SK-N-SH (cell line): ENCODE measurements around the gene SLC12A6. TPM values are rescaled to one million over a fixed set of nuclear protein-coding genes. Genes with fewer than 3 reads are reported as not detected.

Experiments
- CTCF ChIA-PET: fragments of 300-600, 350-600 bp; formaldehyde crosslinking; extraction: SDS; loops from one replicate; lab custom pipeline; 2021; lab: Yijun Ruan, JAX
- POLR2A ChIA-PET: fragments of 350-600 bp; sonication (Branson Sonifier 250); formaldehyde crosslinking; extraction: SDS; loops from one replicate; lab custom pipeline; 2020; ENCODE audit warnings: antibody characterized with exemption, inconsistent platforms; lab: Yijun Ruan, JAX
- DNase-seq: peaks from one replicate; pipeline ENCODE4 v3.0.0; 2012
- H2AFZ ChIP-seq: fragments of 200-600 bp; sonication (generic); 2 replicates; pipeline ENCODE4 v1.8.1; 2016; ENCODE audit warnings: antibody characterized with exemption, mild to moderate bottlenecking, low read depth
- H3F3A ChIP-seq: fragments of 200-600 bp; sonication (generic); replicated peaks from 2 replicates; pipeline ENCODE3; 2016; ENCODE audit warnings: antibody characterized with exemption, mild to moderate bottlenecking; ENCODE audit not compliant: insufficient read depth
- H3K27ac ChIP-seq, 2 experiments: fragments of 200-500 bp in 1 of 2; fragments of 200-600 bp in 1 of 2; sonication (Bioruptor generic) in 1 of 2; sonication (generic), shearing (Covaris generic) in 1 of 2; 2 replicates each; pipeline versions ENCODE4 v1.5.1 to v1.6.1; 2014 to 2016; ENCODE audit warnings: low read depth in 2 of 2, inconsistent platforms in 1 of 2, low read length in 1 of 2, mild to moderate bottlenecking in 1 of 2, mixed read lengths in 1 of 2
- H3K27me3 ChIP-seq: fragments of 200-600 bp; sonication (generic), shearing (Covaris generic); 2 replicates; pipeline ENCODE4 v1.6.1; 2016; ENCODE audit warnings: mixed run types; ENCODE audit not compliant: insufficient read depth
- H3K36me3 ChIP-seq, 2 experiments: fragments of 200-500 bp in 1 of 2; fragments of 200-600 bp in 1 of 2; sonication (Bioruptor generic) in 1 of 2; sonication (generic) in 1 of 2; replicated peaks in 1 of 2; 2 replicates each; pipeline versions ENCODE3 to v1.5.1; 2014 to 2016; ENCODE audit warnings: low read length in 1 of 2, mild to moderate bottlenecking in 1 of 2; ENCODE audit not compliant: insufficient read depth in 2 of 2, control insufficient read depth in 1 of 2
- H3K4me1 ChIP-seq, 2 experiments: fragments of 200-500 bp in 1 of 2; fragments of 200-600 bp in 1 of 2; sonication (Bioruptor generic) in 1 of 2; sonication (generic), shearing (Covaris generic) in 1 of 2; 2 replicates each; pipeline versions ENCODE4 v1.5.1 to v1.6.1; 2014 to 2016; ENCODE audit warnings: low read depth in 1 of 2, low read length in 1 of 2, mixed run types in 1 of 2; ENCODE audit not compliant: insufficient read depth in 2 of 2, control insufficient read depth in 1 of 2
- H3K4me2 ChIP-seq: fragments of 200-600 bp; sonication (generic), shearing (Covaris generic); 2 replicates; pipeline ENCODE4 v1.6.1; 2017; ENCODE audit warnings: mixed run types
- H3K4me3 ChIP-seq, 2 experiments: fragments of 200-500 bp in 1 of 2; fragments of 200-600 bp in 1 of 2; sonication (Bioruptor generic) in 1 of 2; sonication (generic), shearing (Covaris generic) in 1 of 2; 2 replicates each; pipeline versions ENCODE4 v1.5.1 to v1.8.1; 2014 to 2016; ENCODE audit warnings: low read depth in 2 of 2, inconsistent platforms in 1 of 2, low read length in 1 of 2, mild to moderate bottlenecking in 1 of 2, mixed read lengths in 1 of 2, moderate library complexity in 1 of 2
- H3K79me2 ChIP-seq: fragments of 200-600 bp; sonication (generic); 2 replicates; pipeline ENCODE4 v1.8.1; 2017; ENCODE audit warnings: mild to moderate bottlenecking; ENCODE audit not compliant: insufficient read depth
- H3K9ac ChIP-seq: fragments of 200-600 bp; sonication (generic); 2 replicates; pipeline ENCODE4 v1.6.1; 2017; ENCODE audit warnings: mixed run types
- H3K9me2 ChIP-seq: fragments of 200-600 bp; sonication (generic); 2 replicates; pipeline ENCODE4 v1.6.1; 2017; ENCODE audit warnings: mixed run types
- H3K9me3 ChIP-seq: fragments of 200-600 bp; sonication (generic); 2 replicates; pipeline ENCODE4 v1.6.1; 2017; ENCODE audit warnings: mixed run types, mild to moderate bottlenecking, moderate library complexity
- H4K20me1 ChIP-seq: fragments of 200-600 bp; sonication (generic); 2 replicates; pipeline ENCODE4 v1.6.1; 2017; ENCODE audit warnings: mild to moderate bottlenecking, mixed run types; ENCODE audit not compliant: insufficient read depth
- CTCF ChIP-seq: fragments of 200-600 bp; sonication (generic); IDR thresholded peaks from 2 replicates; pipeline ENCODE4 v1.6.1; 2017; ENCODE audit warnings: antibody characterized with exemption, mild to moderate bottlenecking, moderate library complexity
- EZH2phosphoT487 ChIP-seq: fragments of 200-600 bp; sonication (generic); IDR thresholded peaks from 2 replicates; pipeline ENCODE4 v1.6.1; 2017; ENCODE audit warnings: low read depth, mixed run types, mild to moderate bottlenecking, antibody characterized with exemption, moderate library complexity, borderline replicate concordance
- GABPA ChIP-seq: IDR thresholded peaks from 2 replicates; pipeline ENCODE4 v1.4.0; 2012; ENCODE audit warnings: low read depth, mild to moderate bottlenecking
- GATA2 ChIP-seq: sonication (generic); formaldehyde crosslinking; IDR thresholded peaks from 2 replicates; pipeline ENCODE4 v1.5.0; 2020; ENCODE audit warnings: mild to moderate bottlenecking, missing genetic modification reagents
- IRF3 ChIP-seq: fragments of 150-350 bp; IDR thresholded peaks from 2 replicates; pipeline ENCODE4 v1.6.1; 2016; ENCODE audit warnings: mild to moderate bottlenecking, low read depth, low read length
- JUND ChIP-seq: IDR thresholded peaks from 2 replicates; pipeline ENCODE4 v1.4.0; 2012
- MAX ChIP-seq: IDR thresholded peaks from 2 replicates; pipeline ENCODE4 v1.4.0; 2012; ENCODE audit warnings: low read depth
- MEF2A ChIP-seq: IDR thresholded peaks from 2 replicates; pipeline ENCODE4 v1.4.0; 2012; ENCODE audit warnings: low read depth, borderline replicate concordance
- POLR2AphosphoS5 ChIP-seq: IDR thresholded peaks from 2 replicates; pipeline ENCODE4 v1.6.1; 2012; ENCODE audit warnings: low read depth, low read length
- RCOR1 ChIP-seq: fragments of 150-350 bp; IDR thresholded peaks from 2 replicates; pipeline ENCODE4 v1.6.1; 2017; ENCODE audit warnings: antibody characterized with exemption, low read length
- RXRA ChIP-seq: IDR thresholded peaks from 2 replicates; pipeline ENCODE4 v1.4.0; 2012; ENCODE audit warnings: low read depth, mild to moderate bottlenecking, borderline replicate concordance
- SMC3 ChIP-seq: IDR thresholded peaks from 2 replicates; pipeline ENCODE4 v1.6.1; 2012; ENCODE audit warnings: low read depth, low read length, improper control_type of control experiment
- TAF1 ChIP-seq: IDR thresholded peaks from 2 replicates; pipeline ENCODE4 v1.6.1; 2012; ENCODE audit warnings: low read depth, mild to moderate bottlenecking, low read length, moderate library complexity, borderline replicate concordance
- TEAD4 ChIP-seq: IDR thresholded peaks from 2 replicates; pipeline ENCODE4 v1.4.0; 2012; ENCODE audit warnings: mild to moderate bottlenecking, borderline replicate concordance; ENCODE audit not compliant: insufficient read depth
- ZBTB33 ChIP-seq: IDR thresholded peaks from 2 replicates; pipeline ENCODE4 v1.4.0; 2012; ENCODE audit warnings: low read depth, borderline replicate concordance
- WGBS: methylation state at CpG from one replicate; pipeline ENCODE4 v1.1.6; 2017; ENCODE audit warnings: low lambda C conversion rate; 5-methylcytosine and 5-hydroxymethylcytosine counted together
- polyA plus RNA-seq, 3 experiments: library from polyadenylated mRNA; depleted of rRNA; stranded (reverse); fragments of >200 nt; gene quantifications; 2 replicates each; pipeline ENCODE4 v1.2.3, GENCODE V29; 2012

The SLC12A6 gene
- polyA plus RNA-seq, 1 of the 3 experiments (the other 2 are of a cell fraction) = 7.7 TPM

DNA sequence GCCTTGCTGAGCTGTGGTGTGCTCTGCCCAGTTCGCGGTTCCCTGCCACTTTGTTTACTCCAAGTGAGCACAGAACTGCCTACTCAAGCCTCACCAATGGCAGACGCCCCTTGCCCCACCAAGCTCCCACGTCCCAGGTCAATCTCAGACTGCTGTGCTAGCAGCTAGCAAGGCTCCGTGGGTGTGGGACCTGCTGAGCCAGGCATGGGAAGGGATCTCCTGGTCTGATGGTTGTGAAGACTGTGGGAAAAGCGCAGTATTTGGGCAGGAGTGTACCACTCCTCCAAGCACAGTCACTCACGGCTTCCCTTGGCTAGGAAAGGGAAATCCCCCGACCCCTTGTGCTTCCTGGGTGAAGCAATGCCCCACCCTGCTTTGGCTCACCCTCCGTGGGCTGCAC, 45.0 kb downstream of the SLC12A6 start:
- CTCF ChIA-PET = no interaction called here
- Histone ChIP-seq H3K27me3 (no peaks in the 10 kb centered on the region), H3K9me2 (no peaks in the 10 kb centered on the region), H3K4me2 (no peak overlapping the region), H2AFZ (no peak overlapping the region), H3K79me2 (no peaks in the 10 kb centered on the region), H3K4me1 (peaks cover 2 to 12% of the 10 kb centered on the region in 2 experiments; a peak in 2 of 4 replicates), H3K9me3 (no peaks in the 10 kb centered on the region), H4K20me1 (no peaks in the 10 kb centered on the region), H3K4me3 (no peak overlapping the region), H3F3A (peaks cover 17% of the 10 kb centered on the region), H3K27ac (no peak overlapping the region), H3K36me3 (no peaks in the 10 kb centered on the region), H3K9ac (no peak overlapping the region)
- DNase-seq = no peak
- TF ChIP-seq GABPA (no peak), TEAD4 (no peak)
- POLR2A ChIA-PET = no interaction called here
- WGBS = 87% methylated on average over 7 of the region's 9 CpGs

DNA sequence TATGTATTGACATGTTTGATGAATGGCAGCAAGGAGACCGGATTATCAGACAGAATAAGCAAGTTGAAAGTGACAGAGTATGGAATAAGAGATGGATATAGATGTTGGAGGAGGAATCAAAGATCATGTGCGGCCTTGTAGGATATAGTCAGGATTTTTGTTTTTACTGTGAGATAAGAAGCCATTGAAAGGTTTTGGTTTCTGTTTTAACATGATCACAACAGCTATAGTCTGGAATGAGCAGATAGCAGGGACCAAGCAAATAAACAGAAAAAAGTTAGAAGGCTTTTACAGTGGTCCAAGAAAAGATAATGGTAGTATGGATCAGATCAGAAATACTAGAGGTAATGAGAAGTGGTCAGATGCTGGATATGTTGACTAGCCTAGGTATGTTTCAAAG, 52.6 kb downstream of the SLC12A6 start:
- no peaks in the 10 kb centered on the region for H3K9me2 ChIP-seq
- WGBS = 87% methylated on average over 2 of the region's 2 CpGs
- no peaks in the 10 kb centered on the region for H3K27me3 ChIP-seq
- no peak overlapping the region for H3K9ac ChIP-seq
- CTCF ChIA-PET = interaction anchor here (1.1 kb wide), 1 partner anchor 11 kb away, joined by 3 read pairs; no protein-coding TSS in a partner anchor
- H4K20me1 ChIP-seq = no peaks in the 10 kb centered on the region
- no peak overlapping the region for H2AFZ ChIP-seq
- 0 out of 2 replicates have a peak, but pooled peaks cover 4% of the 10 kb centered on the region for H3K79me2 ChIP-seq
- no peak overlapping the region for H3K4me3 ChIP-seq
- POLR2A ChIA-PET = no interaction called here
- no peak overlapping the region for H3K27ac ChIP-seq
- H3K4me1 ChIP-seq = no peaks in the 10 kb centered on the region
- H3K9me3 ChIP-seq = no peaks in the 10 kb centered on the region
- no peaks in the 10 kb centered on the region for H3F3A ChIP-seq
- no peak for DNase-seq
- no peak for TF ChIP-seq RXRA
- no peak for TF ChIP-seq GABPA
- TF ChIP-seq EZH2phosphoT487 = no peak
- TF ChIP-seq IRF3 = no peak
- TF ChIP-seq MAX = no peak
- TF ChIP-seq GATA2 (CRISPR knock-in tag) = no peak
- TF ChIP-seq MEF2A = no peak
- TF ChIP-seq ZBTB33 = no peak
- TF ChIP-seq JUND = no peak
- no peak for TF ChIP-seq POLR2AphosphoS5
- no peak for TF ChIP-seq RCOR1
- TF ChIP-seq SMC3 = no peak
- TF ChIP-seq TAF1 = no peak
- TF ChIP-seq CTCF = no peak
- TF ChIP-seq, all 33 proteins: peak for 0
- no peak overlapping the region for H3K4me2 ChIP-seq
- no peaks in the 10 kb centered on the region for H3K36me3 ChIP-seq
